T-helper 2 cell treated with Interferon-gamma antibody and Interleukin-4, amounts not matched to agents 100 ng/mL and 5 ng/mL, for 36 hours (primary cell): ENCODE results near the gene ADAMTS13. TPM values are rescaled to one million over a fixed set of nuclear protein-coding genes. Genes with fewer than 3 reads are reported as not detected.
"Not testable (repeated sequence)": the region's sequence is repeated elsewhere in the genome, so short reads cannot be mapped to it uniquely, and the experiment has no call there.

Experiments used
- intact Hi-C: fragments of 100-400 bp; cut with micrococcal nuclease; formaldehyde crosslinking; loops from one replicate; pipeline ENCODE4 v1.15.1; 2023
- total RNA-seq: library from RNA; stranded (reverse); gene quantifications from 2 replicates; pipeline ENCODE4 v1.2.3, GENCODE V29; 2022

ADAMTS13 gene
- total RNA-seq, 1 donor from 2014 or later: 2.3 TPM

DNA sequence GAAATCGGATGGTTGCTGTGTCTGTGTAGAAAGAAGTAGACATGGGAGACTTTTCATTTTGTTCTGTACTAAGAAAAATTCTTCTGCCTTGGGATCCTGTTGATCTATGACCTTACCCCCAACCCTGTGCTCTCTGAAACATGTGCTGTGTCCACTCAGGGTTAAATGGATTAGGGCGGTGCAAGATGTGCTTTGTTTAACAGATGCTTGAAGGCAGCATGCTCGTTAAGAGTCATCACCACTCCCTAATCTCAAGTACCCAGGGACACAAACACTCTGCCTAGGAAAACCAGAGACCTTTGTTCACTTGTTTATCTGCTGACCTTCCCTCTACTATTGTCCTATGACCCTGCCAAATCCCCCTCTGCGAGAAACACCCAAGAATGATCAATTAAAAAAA lies 30.7 kb upstream of the ADAMTS13 start:
- intact Hi-C loops: not testable (repeated sequence)

DNA sequence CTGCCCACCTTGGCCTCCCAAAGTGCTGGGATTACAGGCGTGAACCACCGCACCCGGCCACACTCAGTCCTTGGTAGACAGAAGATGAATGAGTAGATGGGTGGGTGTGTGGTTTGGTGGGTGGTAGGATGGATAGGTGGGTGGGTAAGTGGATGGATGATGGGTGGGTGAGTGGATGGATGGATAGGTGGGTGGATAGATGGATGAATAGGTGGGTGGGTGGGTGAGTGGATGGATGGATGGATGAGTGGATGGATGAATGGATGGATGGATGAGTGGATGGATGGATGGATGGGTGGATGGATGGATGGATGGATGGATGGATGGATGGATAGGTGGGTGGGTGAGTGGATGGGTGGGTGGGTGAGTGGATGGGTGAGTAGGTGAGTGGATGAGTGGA lies 29.9 kb upstream of the ADAMTS13 start:
- intact Hi-C loops: not testable (repeated sequence)

DNA sequence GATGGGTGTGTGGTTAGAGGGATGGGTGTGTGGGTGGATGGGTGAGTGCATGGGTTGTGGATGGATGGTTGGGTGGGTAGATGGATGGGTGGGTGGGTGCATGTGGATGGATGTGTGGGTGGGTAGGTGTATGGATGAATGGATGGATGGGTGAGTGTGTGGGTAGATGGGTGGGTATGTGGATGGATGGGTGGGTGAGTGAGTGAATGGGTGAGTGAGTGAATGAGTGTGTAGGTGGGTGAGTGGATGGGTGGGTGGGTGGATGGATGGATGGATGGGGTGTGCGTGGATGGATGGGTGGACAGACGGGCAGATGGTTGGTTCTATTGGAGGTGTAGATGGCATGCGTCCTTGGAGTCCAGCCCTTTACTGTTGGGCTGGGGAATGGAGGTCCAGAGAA lies 28.8 kb upstream of the ADAMTS13 start:
- intact Hi-C loops: no loop called here

DNA sequence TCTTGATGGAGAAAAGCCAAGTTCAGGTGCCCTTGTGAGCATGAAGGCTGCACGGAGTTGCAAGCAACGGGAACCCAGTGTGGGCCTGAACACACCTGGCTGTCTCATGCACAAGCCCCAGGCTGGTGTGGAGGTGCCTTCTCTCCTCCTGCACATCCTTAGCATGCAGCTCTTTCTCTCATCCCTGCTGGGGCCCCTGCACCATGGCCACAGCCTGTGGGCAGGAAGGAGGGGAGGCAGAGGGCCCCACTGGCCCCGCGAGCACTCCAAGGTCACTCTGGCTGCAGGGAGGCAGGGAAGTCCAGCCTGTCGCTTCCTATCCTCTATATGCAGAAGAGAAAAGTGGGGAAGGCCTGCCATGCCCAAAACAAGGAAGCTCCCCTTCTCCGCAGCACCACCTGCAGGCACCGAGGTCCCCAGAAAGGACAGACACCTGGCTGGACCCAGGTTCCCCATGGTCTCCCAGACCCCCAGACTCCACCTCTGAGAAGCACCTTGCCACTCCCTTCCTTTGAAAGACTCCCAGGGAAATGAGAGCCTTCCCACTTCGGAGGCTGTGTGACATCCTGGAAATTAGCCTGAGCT lies 27.4 kb upstream of the ADAMTS13 start:
- intact Hi-C loops: no loop called here

DNA sequence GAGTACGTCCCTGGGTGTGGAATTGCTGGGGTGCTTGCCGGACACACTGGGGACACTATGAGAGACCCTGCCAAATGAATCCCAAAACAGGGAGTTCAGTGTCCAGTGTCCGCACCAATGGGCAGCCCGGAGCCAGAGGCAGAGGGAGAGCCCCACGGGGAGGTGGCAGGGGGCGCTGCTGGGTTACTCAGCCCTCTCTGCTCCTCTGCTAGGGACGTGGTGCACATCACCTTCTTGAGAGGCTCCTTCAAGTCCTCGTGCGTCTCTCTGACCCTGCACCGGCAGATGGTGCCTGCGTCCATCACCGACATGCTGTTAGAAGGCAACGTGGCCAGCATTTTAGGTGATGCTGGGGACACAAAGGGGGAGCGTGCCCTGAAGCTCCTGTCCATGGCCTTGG lies 25.2 kb upstream of the ADAMTS13 start:
- intact Hi-C loops: no loop called here

DNA sequence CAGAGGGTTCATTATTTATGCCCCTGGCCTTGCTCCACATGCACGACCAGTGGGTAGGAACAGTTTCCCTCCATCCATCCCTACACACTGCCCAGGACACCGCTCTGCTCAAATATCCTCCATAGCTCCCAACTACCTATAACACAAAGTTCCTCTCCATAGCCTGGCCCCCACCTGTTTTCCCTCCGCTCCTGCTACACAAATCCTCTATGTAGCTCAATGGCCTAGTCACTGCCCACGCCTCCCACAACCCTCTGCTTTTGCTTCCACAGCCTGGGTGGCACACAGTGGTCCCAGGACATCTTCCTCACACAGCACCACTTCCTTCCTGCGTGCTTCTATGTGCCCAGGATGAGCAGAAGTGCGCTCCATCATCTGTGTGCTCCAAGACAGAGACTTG lies 24.8 kb upstream of the ADAMTS13 start:
- intact Hi-C loops: no loop called here

DNA sequence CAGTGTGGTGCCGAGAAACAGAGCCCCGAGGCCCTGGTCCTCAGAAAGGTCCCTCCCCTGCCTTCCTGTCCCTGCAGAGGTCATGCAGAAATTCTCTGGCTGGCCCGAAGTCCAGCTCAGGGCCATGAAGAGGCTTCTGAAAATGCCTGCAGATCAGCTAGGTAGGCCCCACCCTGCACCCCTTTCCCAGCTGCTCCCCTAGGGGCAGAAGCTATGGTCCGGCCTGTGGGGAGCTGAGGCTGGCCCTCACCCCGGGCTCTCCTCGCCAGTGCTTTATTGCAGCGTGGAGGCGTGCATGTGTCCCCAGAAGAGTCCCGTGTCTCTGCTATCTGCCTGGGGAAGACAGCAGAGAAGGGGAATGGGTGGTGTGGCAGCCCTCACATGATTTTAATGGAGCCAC lies 24.3 kb upstream of the ADAMTS13 start:
- intact Hi-C loops: no loop called here

DNA sequence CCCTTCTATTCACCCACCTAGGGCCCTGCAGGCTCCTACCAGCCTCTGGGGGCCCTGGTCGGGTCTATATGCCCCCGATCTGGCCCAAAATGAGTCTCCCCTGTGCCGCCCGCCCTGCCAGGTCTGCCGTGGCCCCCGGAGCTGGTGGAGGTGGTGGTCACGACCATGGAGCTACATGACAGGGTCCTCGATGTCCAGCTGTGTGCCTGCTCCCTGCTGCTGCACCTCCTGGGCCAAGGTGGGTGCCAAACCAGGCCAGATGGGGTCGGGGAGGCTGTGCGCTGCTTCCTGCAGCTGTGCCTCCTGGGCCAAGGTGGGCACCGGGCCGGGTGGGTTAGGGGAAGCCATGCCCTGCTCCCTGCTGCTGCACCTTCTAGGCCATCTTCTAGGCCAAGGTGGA lies 21.9 kb upstream of the ADAMTS13 start:
- intact Hi-C loops: no loop called here

DNA sequence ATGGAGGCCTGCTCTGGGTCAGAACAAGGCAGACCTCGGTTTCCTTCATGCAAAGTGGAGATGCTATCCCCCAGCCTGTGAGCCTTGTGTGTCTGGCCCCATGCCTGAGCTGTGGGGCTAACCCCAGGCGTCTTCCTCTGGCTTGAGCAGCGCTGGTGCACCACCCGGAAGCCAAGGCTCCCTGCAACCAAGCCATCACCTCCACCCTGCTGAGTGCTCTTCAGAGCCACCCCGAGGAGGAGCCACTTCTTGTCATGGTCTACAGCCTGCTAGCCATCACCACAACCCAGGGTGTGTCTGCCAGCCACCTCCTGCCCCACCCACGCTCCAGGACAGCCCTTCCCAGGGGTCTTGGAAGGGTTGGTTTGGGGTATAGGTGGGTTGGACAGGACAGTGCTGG lies 20.6 kb upstream of the ADAMTS13 start:
- intact Hi-C loops: no loop called here

DNA sequence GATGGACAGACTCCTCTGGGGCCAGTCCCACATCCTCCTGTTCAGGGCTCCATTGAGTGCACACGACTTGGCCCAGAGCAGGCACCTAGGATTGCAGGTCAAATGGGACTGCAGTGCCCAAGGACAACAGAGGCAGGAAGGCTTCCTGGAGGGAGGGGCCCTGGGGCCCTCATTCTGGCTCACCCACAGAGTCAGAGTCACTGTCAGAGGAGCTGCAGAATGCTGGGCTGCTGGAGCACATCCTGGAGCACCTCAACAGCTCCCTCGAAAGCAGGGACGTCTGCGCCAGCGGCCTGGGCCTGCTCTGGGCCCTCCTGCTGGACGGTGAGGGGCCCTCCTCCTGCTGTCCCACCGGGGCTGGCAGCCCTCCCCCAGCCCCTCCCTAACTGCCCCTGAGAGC lies 19.5 kb upstream of the ADAMTS13 start:
- intact Hi-C loops: no loop called here

DNA sequence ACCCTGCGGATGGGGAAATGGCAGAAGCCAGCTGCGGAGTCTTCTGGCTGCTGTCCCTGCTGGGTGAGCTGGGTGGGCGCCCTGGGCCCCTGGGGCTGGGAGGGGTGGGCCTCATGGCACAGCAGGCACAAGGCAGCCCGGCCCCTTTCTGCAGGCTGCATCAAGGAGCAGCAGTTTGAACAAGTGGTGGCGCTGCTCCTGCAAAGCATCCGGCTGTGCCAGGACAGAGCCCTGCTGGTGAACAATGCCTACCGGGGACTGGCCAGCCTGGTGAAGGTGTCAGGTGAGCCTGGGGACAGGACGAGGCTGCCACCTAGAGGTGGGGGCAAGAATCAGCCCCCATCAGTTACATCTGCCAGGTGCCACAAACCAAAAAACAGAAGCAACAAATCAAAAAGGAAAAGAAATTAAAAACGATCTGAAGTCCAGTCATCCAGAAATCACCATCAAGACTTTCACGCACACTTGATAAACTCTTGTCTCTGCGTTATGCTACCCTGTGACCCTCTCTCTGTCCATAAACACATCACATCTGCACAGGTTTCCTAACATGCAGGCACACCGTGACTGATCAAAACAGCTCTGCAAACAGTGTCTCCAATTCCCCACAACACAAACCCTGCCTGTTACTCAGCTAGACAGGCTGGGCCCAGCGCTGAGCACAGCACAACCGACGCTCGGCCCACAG lies 18.3 kb upstream of the ADAMTS13 start:
- intact Hi-C loops: no loop called here

DNA sequence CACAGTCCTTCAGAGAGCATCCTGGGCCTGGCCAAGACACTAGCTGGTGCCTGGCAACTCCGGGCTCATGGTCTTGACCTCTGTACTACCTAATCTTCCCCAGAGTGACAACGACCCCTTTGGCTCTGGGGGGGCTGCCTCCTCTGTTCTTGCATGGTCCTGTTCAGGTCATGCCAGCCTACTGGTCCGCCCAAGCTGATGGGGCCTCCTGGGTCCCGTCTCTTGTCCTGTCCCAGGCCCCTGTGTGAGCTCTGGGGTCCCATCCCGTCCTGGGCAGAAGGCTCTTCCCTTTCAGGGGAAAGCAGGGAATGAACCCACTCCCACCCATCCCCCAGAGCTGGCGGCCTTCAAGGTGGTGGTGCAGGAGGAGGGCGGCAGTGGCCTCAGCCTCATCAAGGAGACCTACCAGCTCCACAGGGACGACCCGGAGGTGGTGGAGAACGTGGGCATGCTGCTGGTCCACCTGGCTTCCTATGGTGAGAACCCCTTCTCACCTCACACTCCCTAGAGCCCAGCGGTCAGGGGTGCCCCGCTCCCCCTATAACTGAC lies 17.6 kb upstream of the ADAMTS13 start:
- intact Hi-C loops: no loop called here

DNA sequence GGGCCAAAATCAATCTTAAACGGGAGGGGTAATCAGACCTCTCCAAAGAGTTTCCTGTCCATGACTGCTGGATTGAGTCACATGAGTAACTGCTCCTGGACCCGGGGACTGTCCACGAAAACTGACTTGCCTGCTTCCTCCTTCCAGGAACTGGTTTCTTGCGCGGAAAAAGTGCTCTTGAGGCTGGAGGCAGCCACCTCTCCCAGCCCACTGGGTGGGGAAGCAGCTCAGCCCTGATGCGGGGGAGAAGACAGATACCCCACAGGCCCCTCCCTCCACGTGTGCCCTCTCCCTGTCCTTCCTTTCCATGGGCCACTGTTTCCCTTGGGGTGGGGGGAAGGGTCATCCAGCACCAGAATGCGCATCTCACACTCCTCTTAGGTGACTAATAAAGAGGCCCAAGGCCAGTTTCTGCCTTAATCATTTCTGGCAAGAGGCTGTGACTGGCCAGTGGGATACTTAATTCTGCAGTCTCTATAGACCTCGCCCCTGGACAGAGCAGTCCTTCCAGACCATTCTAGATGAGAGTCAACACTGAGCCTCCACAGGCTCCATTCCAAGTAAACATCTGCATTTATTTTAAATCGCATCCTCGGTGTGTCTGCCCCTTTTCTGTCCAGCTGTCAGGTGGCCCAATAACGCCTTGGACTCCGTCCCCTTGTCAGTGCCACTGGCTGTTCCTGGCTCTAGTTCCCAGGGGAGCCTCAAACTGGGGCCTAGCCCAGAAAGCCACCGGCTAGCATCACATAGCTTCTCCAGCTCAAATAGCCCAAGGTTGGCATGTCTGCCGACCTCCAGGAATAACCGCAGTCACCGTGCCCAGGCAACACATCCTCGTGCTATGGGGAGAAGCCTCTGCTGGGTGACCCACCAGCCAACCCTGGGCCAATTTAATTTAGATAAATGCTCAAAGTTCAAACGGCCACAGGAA lies 16.4 kb upstream of the ADAMTS13 start:
- intact Hi-C loops: no loop called here

DNA sequence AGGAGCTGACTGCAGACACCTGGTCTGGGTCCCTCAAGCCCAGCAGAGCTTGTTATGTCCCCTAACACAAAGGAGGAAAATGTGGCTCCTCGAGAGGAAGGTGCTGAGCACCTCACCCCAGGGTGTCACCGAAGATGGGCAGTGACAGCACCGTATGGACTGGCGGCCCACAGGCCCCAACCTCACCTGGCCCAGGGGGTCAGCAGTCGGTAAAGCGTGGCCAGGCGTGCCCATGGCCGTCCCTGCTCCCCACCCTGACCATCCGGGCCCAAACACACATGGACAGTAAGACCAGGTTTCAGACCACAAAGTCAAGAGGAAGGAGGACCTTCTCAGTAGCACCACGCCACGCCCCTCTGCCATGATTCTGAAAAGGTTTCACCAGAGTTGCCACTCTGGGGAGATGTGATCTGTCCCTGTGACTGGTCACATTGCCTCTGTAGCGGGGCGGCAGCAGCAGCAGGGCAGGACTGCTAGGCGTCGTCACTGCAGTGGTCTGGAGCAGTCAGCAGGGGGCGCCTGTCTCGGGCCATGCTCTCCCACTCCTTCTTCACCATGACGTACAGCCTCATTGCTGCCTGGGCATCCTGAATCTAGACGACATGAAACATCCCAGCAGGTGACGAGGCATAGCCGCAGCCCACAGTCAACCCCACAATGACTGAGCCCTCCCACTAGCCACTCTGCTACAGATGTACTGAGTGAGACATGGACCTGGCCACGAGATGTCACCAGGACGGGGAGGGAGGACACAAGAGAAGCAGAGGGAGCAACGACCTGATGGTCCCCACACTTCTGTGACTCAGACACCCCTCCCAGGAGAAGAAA lies 15.5 kb upstream of the ADAMTS13 start:
- intact Hi-C loops: loop anchor here (1.0 kb wide), 2 partner anchors 11 to 80 kb away; no protein-coding TSS in a partner anchor

DNA sequence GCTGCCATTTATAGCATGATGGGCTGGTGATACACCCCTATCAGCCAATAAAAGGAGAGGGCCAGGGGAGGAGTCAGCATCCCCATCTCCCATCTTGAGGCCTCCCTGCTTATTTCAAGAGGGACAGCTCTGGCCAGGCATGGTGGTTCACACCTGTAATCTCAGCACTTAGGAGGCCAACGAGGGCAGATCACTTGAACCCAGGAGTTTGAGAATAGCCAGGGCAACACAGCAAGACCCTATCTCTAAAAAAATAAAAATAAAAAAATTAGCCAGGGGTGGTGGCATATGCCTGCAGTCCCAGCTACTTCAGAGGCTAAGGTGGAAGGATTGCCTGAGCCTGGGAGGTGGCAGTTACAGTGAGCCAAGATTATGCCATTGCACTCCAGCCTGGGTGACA lies 14.1 kb upstream of the ADAMTS13 start:
- intact Hi-C loops: no loop called here

DNA sequence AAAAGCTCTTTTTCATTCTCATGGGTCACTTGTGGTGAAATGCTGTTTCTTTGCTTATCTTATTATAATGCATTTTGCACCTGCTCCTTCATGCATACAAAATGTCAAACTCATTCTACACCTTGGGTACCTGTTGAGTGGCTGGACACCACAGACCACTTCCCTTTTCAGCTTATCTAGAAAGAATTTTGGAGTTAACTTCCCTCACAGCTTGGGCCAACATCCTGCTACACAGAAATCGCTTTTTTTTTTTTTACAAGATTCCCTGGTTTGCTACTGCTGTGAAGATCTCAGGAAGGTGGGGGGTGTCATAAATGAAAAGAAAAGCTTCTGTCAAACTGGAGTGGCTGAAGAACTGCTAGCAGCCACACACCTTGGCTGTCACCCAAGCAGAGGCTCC lies 7.0 kb upstream of the ADAMTS13 start:
- intact Hi-C loops: loop anchor here (5.0 kb wide), 2 partner anchors 42 to 58 kb away; partner anchors contain the start of genes CACFD1, SURF1 and SURF2

DNA sequence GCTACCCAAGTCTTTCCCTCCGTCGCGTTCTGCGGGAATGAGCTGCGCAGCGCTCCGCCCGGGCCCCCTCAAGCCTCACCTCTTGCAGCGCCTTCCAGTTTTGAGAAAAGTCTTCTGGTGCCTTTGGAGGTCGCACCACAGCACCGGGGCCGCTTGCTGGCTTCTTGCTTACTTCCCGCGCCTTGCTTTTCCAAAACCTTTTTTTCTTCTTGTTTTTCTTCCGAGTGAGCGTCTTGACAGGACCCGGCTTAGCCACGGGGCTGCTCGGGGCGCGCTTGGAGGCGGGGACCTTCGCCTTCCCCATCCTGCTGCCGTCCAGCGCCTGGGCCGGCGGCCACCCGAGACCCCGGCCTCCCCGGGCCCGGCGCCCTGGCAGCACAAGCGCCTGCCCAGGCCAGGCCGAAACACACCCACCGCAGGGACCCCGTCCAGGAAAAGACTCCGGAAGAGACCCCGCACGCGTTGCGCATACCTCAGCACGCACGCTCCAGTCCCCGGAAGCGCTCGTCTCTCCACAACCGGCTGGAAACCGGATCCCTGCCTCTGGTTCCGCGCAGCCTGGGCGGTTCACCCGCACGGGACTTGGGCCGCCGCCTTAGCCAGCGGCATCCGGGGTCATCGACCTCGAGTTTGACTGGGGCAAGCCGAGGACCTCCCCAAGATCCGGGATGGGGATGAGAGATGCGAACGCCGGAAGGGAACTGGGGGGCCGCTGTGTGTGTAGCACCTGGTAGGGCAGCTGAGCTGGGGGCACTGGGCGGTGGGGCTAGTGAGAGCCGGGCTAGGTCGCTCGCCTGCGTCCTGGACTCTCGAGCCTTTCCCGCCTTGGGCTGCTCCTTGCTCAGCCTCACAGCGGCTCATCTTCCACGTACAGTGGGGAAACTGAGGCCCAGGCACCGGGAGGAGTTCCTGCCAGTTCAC lies 4.4 kb upstream of the ADAMTS13 start, which contains the start of gene REXO4:
Gene REXO4, minus strand, starts transcription at position 470 of the 921 bp plus-strand sequence. Its CDS starts 166 bp downstream, at position 304.
- intact Hi-C loops: loop anchor here (1.0 to 5.0 kb wide), 5 partner anchors 10 to 62 kb away; partner anchors contain the start of genes CACFD1, SLC2A6, STKLD1 and SURF1

DNA sequence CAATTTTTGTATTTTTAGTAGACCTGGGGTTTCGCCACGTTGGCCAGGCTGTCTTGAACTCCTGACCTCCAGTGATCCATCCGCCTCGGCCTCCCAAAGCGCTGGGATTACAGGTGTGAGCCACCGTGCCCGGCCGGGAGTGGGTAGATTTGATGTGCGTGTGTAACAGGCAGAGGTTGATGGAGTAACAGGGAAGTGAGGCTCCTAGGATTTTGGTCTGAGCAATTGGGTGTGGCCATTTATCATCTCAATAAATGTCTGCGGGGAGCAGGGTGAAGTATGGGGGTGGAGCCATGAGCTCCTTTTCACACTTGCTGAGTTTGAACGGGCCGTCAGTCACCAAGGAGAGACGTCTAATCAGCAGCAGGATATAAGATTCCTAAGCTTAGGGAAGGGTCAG lies 3.2 kb upstream of the ADAMTS13 start:
- intact Hi-C loops: loop anchor here (5.0 kb wide), 2 partner anchors 38 to 62 kb away; partner anchors contain the start of genes CACFD1, SURF1 and SURF2

DNA sequence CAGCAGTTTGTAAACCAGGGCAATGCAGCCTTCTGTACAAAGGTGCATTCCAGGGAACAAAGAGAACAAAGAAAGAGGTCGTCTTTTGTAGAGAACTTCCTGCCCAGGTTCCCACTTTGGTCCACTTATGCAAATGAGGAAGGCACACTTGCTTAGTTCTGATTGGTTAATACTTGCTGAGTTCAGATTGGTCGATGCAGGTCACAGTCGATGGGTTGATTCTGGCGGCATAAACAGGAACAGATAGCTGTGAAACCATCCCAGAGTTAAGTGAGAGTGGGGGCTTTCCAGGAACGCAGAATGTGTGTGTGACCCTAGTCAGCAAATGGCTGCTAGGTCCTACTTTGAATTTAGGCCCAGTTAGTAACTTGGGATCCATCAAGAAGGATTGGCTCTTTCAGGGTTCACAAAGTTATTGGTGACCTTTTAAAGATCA lies 1.8 kb upstream of the ADAMTS13 start:
- intact Hi-C loops: no loop called here
